ENCODE results near the gene HOGA1.

DNA sequence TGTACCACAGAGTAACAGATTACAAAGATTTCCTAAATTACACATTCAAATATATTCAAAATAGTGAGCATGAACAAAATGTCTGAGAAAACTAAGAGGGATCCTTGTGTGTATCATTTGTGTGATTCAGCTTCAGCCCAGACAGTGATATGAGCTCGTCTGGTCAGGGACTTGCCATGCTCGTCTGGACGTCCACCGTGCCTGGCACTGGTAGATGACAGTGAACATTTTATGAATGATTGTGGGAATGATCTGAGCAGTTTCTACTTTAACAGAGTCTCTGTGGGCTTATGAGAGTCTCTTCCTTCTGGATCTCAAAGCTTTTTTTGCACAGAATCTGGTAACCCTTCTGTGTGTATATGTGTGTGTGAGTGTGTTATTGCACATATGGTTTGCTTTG lies 45.8 kb upstream of the HOGA1 start:
- TF ChIP-seq, protein P1, sequence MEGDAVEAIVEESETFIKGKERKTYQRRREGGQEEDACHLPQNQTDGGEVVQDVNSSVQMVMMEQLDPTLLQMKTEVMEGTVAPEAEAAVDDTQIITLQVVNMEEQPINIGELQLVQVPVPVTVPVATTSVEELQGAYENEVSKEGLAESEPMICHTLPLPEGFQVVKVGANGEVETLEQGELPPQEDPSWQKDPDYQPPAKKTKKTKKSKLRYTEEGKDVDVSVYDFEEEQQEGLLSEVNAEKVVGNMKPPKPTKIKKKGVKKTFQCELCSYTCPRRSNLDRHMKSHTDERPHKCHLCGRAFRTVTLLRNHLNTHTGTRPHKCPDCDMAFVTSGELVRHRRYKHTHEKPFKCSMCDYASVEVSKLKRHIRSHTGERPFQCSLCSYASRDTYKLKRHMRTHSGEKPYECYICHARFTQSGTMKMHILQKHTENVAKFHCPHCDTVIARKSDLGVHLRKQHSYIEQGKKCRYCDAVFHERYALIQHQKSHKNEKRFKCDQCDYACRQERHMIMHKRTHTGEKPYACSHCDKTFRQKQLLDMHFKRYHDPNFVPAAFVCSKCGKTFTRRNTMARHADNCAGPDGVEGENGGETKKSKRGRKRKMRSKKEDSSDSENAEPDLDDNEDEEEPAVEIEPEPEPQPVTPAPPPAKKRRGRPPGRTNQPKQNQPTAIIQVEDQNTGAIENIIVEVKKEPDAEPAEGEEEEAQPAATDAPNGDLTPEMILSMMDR (conservative IDR thresholded peaks at IDR 0.05 in 1 of 2, IDR thresholded peaks at IDR 0.05 in 1 of 2; ENCODE audit: low read depth in 1 of 2, low read length in 2 of 2) = no peak
- no peak for TF ChIP-seq EZH2 (IDR thresholded peaks at IDR 0.05; ENCODE audit: low read length, missing control alignments)
